Neural cell (in vitro differentiated cells): ENCODE data around the gene IL36B.

Source experiments
- EP300 ChIP-seq: fragments of 450-650 bp; conservative IDR thresholded peaks from 2 replicates; pipeline ENCODE4 v1.6.1; 2014; ENCODE audit warnings: antibody characterized with exemption, mild to moderate bottlenecking, moderate library complexity; ENCODE audit not compliant: poor library complexity, severe bottlenecking
- EZH2 ChIP-seq: fragments of 200-600, 300-800 bp; shearing (Covaris generic), sonication (generic); IDR thresholded peaks from 2 replicates; pipeline ENCODE4 v1.6.1; 2014; ENCODE audit warnings: antibody characterized with exemption, low read length, borderline replicate concordance, mild to moderate bottlenecking; ENCODE audit not compliant: insufficient read depth, poor library complexity, severe bottlenecking
- MXI1 ChIP-seq: fragments of 450-650 bp; conservative IDR thresholded peaks from 2 replicates; pipeline ENCODE4 v1.6.1; 2014; ENCODE audit warnings: antibody characterized with exemption, mild to moderate bottlenecking; ENCODE audit not compliant: poor library complexity, severe bottlenecking
- POLR2AphosphoS5 ChIP-seq: IDR thresholded peaks from 2 replicates; pipeline ENCODE4 v1.6.1; 2012
- SMC3 ChIP-seq: fragments of 450-650 bp; conservative IDR thresholded peaks from 2 replicates; pipeline ENCODE4 v1.6.1; 2014; ENCODE audit warnings: antibody characterized with exemption, mild to moderate bottlenecking, moderate library complexity; ENCODE audit not compliant: poor library complexity
- TAF1 ChIP-seq: IDR thresholded peaks from 2 replicates; pipeline ENCODE4 v1.6.1; 2012; ENCODE audit warnings: low read depth
- TF ChIP-seq, protein P1 (sequence below): fragments of 450-650 bp; IDR thresholded peaks from 2 replicates; pipeline ENCODE4 v1.5.1; 2014; ENCODE audit warnings: antibody characterized with exemption, mild to moderate bottlenecking, moderate library complexity; ENCODE audit not compliant: poor library complexity, severe bottlenecking
- TF ChIP-seq, protein P2 (sequence below): IDR thresholded peaks from 2 replicates; pipeline ENCODE4 v1.6.1; 2012; ENCODE audit warnings: borderline replicate concordance

DNA sequence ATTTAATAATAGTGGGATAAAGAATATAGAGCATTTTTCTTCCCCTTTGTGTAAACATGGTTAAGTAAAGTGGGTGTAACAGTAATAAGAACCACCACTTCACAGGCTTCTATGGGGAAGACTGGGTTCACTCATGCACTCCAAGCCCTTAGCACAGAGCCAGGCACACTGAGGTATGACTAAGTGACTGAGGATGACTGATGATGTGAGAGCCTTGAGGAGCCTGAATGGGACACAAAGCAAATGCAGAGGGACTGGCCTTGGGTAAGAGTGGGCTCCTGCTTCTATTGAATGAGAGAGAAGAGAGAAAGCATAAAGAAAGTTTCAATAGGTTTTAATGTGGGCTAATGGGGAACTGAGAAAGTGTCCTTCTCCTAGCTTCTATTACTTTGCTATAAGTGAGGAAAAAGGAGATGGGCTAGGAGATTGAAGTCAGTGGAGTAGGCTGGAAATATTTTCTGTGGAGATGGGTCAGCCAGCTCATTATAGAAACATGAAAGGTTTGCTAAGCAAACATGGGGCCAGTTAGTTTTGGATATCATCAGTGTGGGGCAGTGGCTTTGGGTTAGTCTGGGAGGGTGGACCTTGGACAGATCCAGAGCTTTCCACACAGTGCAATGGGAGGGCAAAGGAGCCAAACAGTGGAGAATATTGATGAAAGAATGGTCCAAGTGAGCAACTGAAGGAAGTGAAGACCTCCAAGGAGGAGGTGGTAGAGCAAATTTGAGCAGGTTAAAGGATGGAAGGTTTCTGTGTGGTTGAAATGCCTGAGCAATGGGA lies 35.7 kb upstream of the IL36B start:
- TF ChIP-seq, protein P1, sequence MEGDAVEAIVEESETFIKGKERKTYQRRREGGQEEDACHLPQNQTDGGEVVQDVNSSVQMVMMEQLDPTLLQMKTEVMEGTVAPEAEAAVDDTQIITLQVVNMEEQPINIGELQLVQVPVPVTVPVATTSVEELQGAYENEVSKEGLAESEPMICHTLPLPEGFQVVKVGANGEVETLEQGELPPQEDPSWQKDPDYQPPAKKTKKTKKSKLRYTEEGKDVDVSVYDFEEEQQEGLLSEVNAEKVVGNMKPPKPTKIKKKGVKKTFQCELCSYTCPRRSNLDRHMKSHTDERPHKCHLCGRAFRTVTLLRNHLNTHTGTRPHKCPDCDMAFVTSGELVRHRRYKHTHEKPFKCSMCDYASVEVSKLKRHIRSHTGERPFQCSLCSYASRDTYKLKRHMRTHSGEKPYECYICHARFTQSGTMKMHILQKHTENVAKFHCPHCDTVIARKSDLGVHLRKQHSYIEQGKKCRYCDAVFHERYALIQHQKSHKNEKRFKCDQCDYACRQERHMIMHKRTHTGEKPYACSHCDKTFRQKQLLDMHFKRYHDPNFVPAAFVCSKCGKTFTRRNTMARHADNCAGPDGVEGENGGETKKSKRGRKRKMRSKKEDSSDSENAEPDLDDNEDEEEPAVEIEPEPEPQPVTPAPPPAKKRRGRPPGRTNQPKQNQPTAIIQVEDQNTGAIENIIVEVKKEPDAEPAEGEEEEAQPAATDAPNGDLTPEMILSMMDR, result no peak
- TF ChIP-seq, protein P2, sequence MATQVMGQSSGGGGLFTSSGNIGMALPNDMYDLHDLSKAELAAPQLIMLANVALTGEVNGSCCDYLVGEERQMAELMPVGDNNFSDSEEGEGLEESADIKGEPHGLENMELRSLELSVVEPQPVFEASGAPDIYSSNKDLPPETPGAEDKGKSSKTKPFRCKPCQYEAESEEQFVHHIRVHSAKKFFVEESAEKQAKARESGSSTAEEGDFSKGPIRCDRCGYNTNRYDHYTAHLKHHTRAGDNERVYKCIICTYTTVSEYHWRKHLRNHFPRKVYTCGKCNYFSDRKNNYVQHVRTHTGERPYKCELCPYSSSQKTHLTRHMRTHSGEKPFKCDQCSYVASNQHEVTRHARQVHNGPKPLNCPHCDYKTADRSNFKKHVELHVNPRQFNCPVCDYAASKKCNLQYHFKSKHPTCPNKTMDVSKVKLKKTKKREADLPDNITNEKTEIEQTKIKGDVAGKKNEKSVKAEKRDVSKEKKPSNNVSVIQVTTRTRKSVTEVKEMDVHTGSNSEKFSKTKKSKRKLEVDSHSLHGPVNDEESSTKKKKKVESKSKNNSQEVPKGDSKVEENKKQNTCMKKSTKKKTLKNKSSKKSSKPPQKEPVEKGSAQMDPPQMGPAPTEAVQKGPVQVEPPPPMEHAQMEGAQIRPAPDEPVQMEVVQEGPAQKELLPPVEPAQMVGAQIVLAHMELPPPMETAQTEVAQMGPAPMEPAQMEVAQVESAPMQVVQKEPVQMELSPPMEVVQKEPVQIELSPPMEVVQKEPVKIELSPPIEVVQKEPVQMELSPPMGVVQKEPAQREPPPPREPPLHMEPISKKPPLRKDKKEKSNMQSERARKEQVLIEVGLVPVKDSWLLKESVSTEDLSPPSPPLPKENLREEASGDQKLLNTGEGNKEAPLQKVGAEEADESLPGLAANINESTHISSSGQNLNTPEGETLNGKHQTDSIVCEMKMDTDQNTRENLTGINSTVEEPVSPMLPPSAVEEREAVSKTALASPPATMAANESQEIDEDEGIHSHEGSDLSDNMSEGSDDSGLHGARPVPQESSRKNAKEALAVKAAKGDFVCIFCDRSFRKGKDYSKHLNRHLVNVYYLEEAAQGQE, result no peak
- TF ChIP-seq EZH2 (no peak), EP300 (no peak), POLR2AphosphoS5 (no peak), SMC3 (no peak), TAF1 (no peak), MXI1 (no peak)
